ENCODE measurements around the gene LCE6A.

LCE6A gene

DNA sequence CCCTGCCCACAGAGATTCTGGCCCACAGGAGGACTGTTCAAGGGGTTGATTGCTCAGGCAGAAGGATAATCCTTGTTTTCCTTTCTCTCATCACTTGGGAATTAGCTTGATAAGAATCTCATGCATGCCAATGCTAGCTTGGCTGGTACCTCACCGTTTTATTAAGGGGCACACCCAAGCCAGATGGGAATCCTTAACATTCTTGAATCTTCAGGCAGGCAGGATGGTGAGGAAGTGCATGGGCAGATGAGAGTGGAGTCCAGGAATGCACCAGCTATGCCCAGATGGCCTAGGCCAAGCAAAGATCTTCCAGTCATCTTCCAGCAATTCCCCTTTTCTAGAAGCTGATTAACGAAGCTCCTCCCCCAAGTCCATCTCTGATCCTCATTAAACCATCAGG lies 13.0 kb downstream of the LCE6A start:
- Histone ChIP-seq H3K9me3 (ENCODE audit: control insufficient read depth, insufficient read depth, low read length) (peaks cover 21% of the 10 kb centered on the region), H3K4me1 (ENCODE audit: control insufficient read depth, insufficient read depth, low read length) (no peaks in the 10 kb centered on the region), H3K36me3 (ENCODE audit: control insufficient read depth, insufficient read depth, low read length) (no peaks in the 10 kb centered on the region), H3K4me3 (ENCODE audit: low read depth, low read length) (no peak overlapping the region), H3K9ac (ENCODE audit: low read depth, low read length) (no peak overlapping the region), H3K27me3 (ENCODE audit: control insufficient read depth, insufficient read depth, low read length) (no peaks in the 10 kb centered on the region)

DNA sequence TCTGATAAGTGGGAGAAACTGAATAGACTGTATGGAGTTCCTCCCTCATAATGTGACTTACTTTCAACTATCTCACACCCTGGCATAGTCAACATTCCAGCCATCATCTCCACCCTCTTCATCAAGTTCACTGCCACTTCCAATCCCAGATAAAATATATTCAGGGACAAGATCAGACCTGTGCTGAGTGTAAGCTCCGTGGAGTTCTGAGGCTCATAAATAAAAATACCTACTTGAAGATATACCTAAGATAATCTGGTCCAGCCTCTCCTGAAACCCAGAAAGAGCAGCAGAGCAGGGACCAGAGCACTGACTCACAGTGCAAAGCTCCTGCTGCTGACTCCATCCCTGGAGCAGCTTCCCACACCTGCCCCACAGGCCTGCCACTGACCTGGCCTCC lies 15.4 kb downstream of the LCE6A start:
- H3K36me3 ChIP-seq (ENCODE audit: control insufficient read depth, insufficient read depth, low read length), result no peaks in the 10 kb centered on the region
- H3K9ac ChIP-seq (ENCODE audit: low read depth, low read length), result no peak overlapping the region
- no peaks in the 10 kb centered on the region for H3K4me1 ChIP-seq (ENCODE audit: control insufficient read depth, insufficient read depth, low read length)
- no peaks in the 10 kb centered on the region for H3K27me3 ChIP-seq (ENCODE audit: control insufficient read depth, insufficient read depth, low read length)
- peaks cover 32% of the 10 kb centered on the region for H3K9me3 ChIP-seq (ENCODE audit: control insufficient read depth, insufficient read depth, low read length)
- H3K4me3 ChIP-seq (ENCODE audit: low read depth, low read length), result no peak overlapping the region

DNA sequence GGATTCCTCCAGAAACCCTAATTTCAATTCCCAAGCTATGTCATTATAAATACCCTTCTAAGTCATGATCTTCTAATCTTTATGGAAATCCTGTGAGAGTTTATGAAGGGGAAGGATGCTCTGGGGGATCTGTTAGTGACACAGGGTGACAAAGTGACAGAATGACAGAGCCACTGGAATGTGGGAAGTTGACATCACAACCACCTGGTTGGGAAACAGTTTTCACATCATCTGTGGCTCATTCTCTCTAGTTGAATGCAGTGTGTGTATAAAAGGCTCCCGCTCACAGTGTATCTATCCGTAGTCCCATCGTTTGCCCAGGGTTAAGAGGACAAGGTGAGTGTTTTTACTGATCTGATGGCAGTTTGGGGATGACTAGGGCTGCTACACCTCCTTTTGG lies 17.0 kb downstream of the LCE6A start, which contains the start of gene LCE7A:
LCE7A (plus strand) TSS at position 301 of the 400 bp plus-strand sequence. CDS start 702 bp downstream, outside the sequence.
- no peak within 1 kb of the TSS for H3K9ac ChIP-seq (ENCODE audit: low read depth, low read length)
- no peaks in the 10 kb centered on the region for H3K36me3 ChIP-seq (ENCODE audit: control insufficient read depth, insufficient read depth, low read length)
- peaks cover 31% of the 10 kb centered on the region for H3K9me3 ChIP-seq (ENCODE audit: control insufficient read depth, insufficient read depth, low read length)
- H3K4me3 ChIP-seq (ENCODE audit: low read depth, low read length), result no peak within 1 kb of the TSS
- no peaks in the 10 kb centered on the region for H3K4me1 ChIP-seq (ENCODE audit: control insufficient read depth, insufficient read depth, low read length)
- no peaks in the 10 kb centered on the region for H3K27me3 ChIP-seq (ENCODE audit: control insufficient read depth, insufficient read depth, low read length)

GRCh38 chr1:152860129-152860528 lies 17.5 kb downstream of the LCE6A start:
- no peak overlapping the region for H3K4me3 ChIP-seq (ENCODE audit: low read depth, low read length)
- H3K9me3 ChIP-seq (ENCODE audit: control insufficient read depth, insufficient read depth, low read length), result peaks cover 27% of the 10 kb centered on the region
- no peaks in the 10 kb centered on the region for H3K4me1 ChIP-seq (ENCODE audit: control insufficient read depth, insufficient read depth, low read length)
- H3K9ac ChIP-seq (ENCODE audit: low read depth, low read length), result no peak overlapping the region
- no peaks in the 10 kb centered on the region for H3K36me3 ChIP-seq (ENCODE audit: control insufficient read depth, insufficient read depth, low read length)
- H3K27me3 ChIP-seq (ENCODE audit: control insufficient read depth, insufficient read depth, low read length), result no peaks in the 10 kb centered on the region

DNA sequence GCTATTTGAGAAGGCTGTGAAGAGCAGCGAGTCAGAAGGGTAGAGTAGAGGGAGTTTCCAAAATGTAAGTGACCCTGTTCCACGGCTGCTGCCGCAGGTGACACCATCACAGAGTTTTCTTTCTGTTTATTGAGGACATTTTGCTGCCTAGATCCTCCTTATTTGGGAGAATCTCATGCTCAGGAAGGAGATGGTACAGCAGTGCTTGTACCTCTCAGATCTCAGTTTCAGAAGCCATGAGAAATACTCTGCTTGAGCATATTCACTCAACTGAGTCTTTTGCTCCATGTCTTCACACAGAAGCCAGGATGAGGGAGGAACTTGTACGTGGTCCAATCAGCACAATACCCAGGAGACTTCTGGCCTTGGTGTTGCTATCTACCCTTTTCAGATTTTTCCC lies 18.7 kb downstream of the LCE6A start:
- H3K9me3 ChIP-seq (ENCODE audit: control insufficient read depth, insufficient read depth, low read length), result peaks cover 28% of the 10 kb centered on the region

GRCh38 chr1:152864443-152864842 lies 21.8 kb downstream of the LCE6A start:
- Histone ChIP-seq H3K4me3 (ENCODE audit: low read depth, low read length) (no peak overlapping the region), H3K27me3 (ENCODE audit: control insufficient read depth, insufficient read depth, low read length) (no peaks in the 10 kb centered on the region), H3K9me3 (ENCODE audit: control insufficient read depth, insufficient read depth, low read length) (peaks cover 14% of the 10 kb centered on the region), H3K36me3 (ENCODE audit: control insufficient read depth, insufficient read depth, low read length) (no peaks in the 10 kb centered on the region), H3K4me1 (ENCODE audit: control insufficient read depth, insufficient read depth, low read length) (no peaks in the 10 kb centered on the region), H3K9ac (ENCODE audit: low read depth, low read length) (no peak overlapping the region)

More for the DNA sequence above, 18.7 kb downstream of the LCE6A start:
- no peak overlapping the region for H3K4me3 ChIP-seq (ENCODE audit: low read depth, low read length)
- no peaks in the 10 kb centered on the region for H3K4me1 ChIP-seq (ENCODE audit: control insufficient read depth, insufficient read depth, low read length)
- no peaks in the 10 kb centered on the region for H3K27me3 ChIP-seq (ENCODE audit: control insufficient read depth, insufficient read depth, low read length)
- H3K36me3 ChIP-seq (ENCODE audit: control insufficient read depth, insufficient read depth, low read length), result no peaks in the 10 kb centered on the region
- no peak overlapping the region for H3K9ac ChIP-seq (ENCODE audit: low read depth, low read length)

DNA sequence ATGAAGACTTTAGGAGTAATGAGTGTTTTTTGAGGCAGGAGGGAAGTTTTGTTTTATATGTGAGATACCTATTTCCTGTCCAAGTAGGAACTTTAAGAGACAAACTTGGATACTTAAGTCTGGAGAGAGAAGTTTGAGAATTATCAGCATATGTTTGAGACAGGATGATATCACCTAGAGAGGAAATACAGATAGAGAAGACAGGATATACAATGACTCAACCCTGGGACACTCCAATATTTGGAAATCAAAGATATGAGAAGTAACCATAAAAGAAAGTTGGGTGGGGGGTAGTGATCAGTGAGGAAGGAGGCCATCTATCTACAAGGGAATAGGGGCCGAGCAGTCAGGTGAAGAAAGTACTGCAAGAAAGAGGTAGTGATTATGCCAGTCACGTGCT lies 23.7 kb downstream of the LCE6A start:
- Histone ChIP-seq H3K4me1 (ENCODE audit: control insufficient read depth, insufficient read depth, low read length) (no peaks in the 10 kb centered on the region), H3K4me3 (ENCODE audit: low read depth, low read length) (no peak overlapping the region), H3K27me3 (ENCODE audit: control insufficient read depth, insufficient read depth, low read length) (no peaks in the 10 kb centered on the region), H3K9me3 (ENCODE audit: control insufficient read depth, insufficient read depth, low read length) (peaks cover 12% of the 10 kb centered on the region), H3K9ac (ENCODE audit: low read depth, low read length) (no peak overlapping the region), H3K36me3 (ENCODE audit: control insufficient read depth, insufficient read depth, low read length) (no peaks in the 10 kb centered on the region)

DNA sequence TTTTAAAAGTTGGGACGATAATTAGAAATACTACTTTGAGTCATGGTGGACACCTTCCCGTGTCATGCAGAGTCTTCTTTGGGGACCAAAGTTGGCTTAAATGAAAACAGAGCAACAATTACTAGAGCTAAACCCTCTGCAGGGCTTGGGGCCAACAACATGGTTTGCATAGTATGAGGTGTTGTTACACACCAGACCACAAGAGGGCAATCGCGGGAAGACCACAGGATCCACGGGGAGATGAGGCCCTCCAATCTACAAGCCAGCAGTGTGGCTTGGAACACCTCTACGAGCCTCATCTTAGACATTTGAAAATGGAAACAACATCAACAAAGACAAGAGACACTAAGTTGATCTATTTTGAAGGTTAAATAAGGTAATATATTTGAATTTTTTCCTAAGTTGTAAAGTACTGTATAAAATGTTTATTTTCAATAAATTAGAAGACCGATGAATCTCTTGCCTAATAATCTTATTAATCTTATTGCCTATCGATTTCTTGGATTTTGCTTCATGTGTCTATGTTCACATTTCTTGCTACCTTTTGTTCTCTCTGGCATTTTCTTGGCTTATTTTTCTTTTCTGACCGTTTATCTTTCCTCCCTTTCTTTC lies 27.3 kb downstream of the LCE6A start:
- no peaks in the 10 kb centered on the region for H3K4me1 ChIP-seq (ENCODE audit: control insufficient read depth, insufficient read depth, low read length)
- H3K9ac ChIP-seq (ENCODE audit: low read depth, low read length), result no peak overlapping the region
- H3K27me3 ChIP-seq (ENCODE audit: control insufficient read depth, insufficient read depth, low read length), result no peaks in the 10 kb centered on the region
- H3K4me3 ChIP-seq (ENCODE audit: low read depth, low read length), result no peak overlapping the region
- H3K36me3 ChIP-seq (ENCODE audit: control insufficient read depth, insufficient read depth, low read length), result no peaks in the 10 kb centered on the region
- H3K9me3 ChIP-seq (ENCODE audit: control insufficient read depth, insufficient read depth, low read length), result peaks cover 3% of the 10 kb centered on the region

GRCh38 chr1:152870831-152871730 lies 28.4 kb downstream of the LCE6A start:
- Histone ChIP-seq H3K4me1 (ENCODE audit: control insufficient read depth, insufficient read depth, low read length) (no peaks in the 10 kb centered on the region), H3K27me3 (ENCODE audit: control insufficient read depth, insufficient read depth, low read length) (no peaks in the 10 kb centered on the region), H3K9me3 (ENCODE audit: control insufficient read depth, insufficient read depth, low read length) (no peaks in the 10 kb centered on the region), H3K36me3 (ENCODE audit: control insufficient read depth, insufficient read depth, low read length) (no peaks in the 10 kb centered on the region), H3K4me3 (ENCODE audit: low read depth, low read length) (no peak overlapping the region), H3K9ac (ENCODE audit: low read depth, low read length) (no peak overlapping the region)

DNA sequence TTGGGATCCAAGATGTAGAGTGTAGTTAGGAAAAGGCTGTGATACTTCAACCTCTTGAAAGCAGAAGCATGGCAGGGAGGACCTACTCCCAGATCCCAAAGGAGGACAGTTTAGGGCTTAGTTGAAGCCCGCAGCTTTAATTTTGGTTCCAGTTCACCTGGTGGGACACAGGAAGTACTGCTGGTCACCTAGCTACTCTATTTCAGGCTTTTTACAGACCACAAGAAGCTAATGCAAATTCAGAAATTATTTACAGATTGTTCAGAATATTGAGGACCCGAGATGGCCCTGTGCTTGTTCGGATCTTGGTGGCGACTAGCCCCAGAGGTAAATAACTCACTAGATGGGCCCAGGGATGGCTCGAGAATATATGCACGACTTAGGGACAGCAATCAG lies 29.1 kb downstream of the LCE6A start:
- H3K9me3 ChIP-seq (ENCODE audit: control insufficient read depth, insufficient read depth, low read length), result no peaks in the 10 kb centered on the region
- no peaks in the 10 kb centered on the region for H3K27me3 ChIP-seq (ENCODE audit: control insufficient read depth, insufficient read depth, low read length)
- no peak overlapping the region for H3K9ac ChIP-seq (ENCODE audit: low read depth, low read length)
- no peaks in the 10 kb centered on the region for H3K4me1 ChIP-seq (ENCODE audit: control insufficient read depth, insufficient read depth, low read length)
- H3K36me3 ChIP-seq (ENCODE audit: control insufficient read depth, insufficient read depth, low read length), result no peaks in the 10 kb centered on the region
- H3K4me3 ChIP-seq (ENCODE audit: low read depth, low read length), result no peak overlapping the region

GRCh38 chr1:152873495-152873894 lies 30.8 kb downstream of the LCE6A start:
- Histone ChIP-seq H3K36me3 (ENCODE audit: control insufficient read depth, insufficient read depth, low read length) (no peaks in the 10 kb centered on the region), H3K4me1 (ENCODE audit: control insufficient read depth, insufficient read depth, low read length) (no peaks in the 10 kb centered on the region), H3K27me3 (ENCODE audit: control insufficient read depth, insufficient read depth, low read length) (no peaks in the 10 kb centered on the region), H3K9ac (ENCODE audit: low read depth, low read length) (no peak overlapping the region), H3K9me3 (ENCODE audit: control insufficient read depth, insufficient read depth, low read length) (no peaks in the 10 kb centered on the region), H3K4me3 (ENCODE audit: low read depth, low read length) (no peak overlapping the region)

DNA sequence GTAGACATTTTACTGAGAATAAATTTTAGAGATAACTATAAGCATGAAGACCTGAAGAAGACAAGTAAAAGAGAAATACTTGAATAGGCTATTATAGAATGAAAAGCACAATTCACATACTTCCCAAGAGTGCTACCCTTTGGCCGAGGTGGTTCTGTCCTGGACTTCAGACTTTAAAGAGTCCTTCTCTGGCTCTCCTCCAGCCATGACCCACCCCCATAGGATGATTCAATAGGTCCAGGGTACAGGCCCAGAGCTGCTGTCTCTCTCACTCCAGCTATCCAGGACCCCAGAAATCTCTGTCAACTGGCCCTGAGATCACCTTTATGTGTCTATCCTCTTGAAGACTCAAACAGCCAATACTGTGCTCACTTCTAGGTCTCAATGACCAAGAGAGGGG lies 34.2 kb downstream of the LCE6A start:
- Histone ChIP-seq H3K36me3 (ENCODE audit: control insufficient read depth, insufficient read depth, low read length) (no peaks in the 10 kb centered on the region), H3K27me3 (ENCODE audit: control insufficient read depth, insufficient read depth, low read length) (no peaks in the 10 kb centered on the region), H3K9me3 (ENCODE audit: control insufficient read depth, insufficient read depth, low read length) (no peaks in the 10 kb centered on the region), H3K9ac (ENCODE audit: low read depth, low read length) (no peak overlapping the region), H3K4me3 (ENCODE audit: low read depth, low read length) (no peak overlapping the region), H3K4me1 (ENCODE audit: control insufficient read depth, insufficient read depth, low read length) (no peaks in the 10 kb centered on the region)
